Bone marrow (tissue), 2 donors: Measurements from ENCODE around the gene ICE1.
"Not testable (repeated sequence)": the region's sequence is repeated elsewhere in the genome, so short reads cannot be mapped to it uniquely, and the experiment has no call there.

Experiments
- DNase-seq, 2 donors: peaks; one replicate each; lab custom pipeline; 2025; lab: John Stamatoyannopoulos, UW

The ICE1 gene

DNA sequence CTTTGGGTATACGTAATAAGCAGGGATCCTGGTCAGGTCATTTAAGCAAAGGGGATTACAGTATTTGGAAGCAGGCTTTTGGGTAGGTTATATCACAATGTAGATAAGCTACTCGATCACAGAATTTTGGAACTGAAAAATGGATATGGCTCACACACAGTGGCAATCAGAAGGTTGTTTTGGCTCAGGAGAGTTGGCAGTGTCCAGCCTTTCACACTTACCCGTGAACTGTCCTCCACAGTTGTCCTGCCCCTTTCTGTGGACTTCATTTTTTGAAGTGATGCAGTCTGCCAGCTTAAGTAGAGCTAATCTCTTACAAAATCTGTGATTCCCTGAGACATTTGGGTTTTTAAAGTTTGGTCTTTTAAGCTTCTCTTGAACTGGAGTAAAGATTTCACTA lies 30.7 kb downstream of the ICE1 start:
- DNase-seq, result no peak

DNA sequence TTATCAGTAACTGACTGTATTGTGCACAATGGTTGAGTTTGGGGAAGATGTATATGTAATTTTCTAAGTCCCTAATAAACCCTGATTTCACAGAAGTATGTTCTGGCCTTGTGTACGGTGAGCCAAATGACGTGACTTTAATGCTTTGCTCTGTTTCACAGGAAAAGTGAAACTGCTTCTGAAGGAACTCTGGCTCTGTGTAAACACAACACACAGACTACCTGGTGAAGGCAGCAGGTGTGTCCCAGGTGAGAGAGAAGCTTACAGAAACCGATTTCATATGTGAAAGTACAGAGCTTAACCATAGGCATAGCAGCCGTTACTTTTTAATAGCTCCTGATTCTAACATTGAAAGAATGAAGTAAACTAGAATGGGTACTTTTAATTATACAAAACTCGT lies 31.9 kb downstream of the ICE1 start:
- no peak for DNase-seq

DNA sequence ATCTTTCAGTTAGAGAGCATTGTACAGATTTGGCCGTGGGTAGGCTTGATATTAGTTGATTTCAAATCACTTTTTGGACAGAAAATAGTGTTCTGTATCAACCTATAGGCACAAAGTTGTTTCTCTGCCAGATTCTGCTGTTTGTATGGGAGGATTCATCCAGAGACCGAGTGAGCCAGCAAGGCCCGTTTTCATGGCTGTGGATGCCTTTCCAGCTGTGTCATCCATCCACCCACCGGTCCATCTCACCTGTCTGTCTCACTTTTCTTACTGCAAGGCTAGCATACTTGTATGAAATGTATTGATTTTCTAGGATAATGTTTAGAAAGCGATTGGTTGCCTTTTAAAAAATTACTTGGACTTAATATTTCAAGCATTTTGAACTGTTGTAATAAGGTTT lies 34.4 kb downstream of the ICE1 start:
- no peak for DNase-seq

DNA sequence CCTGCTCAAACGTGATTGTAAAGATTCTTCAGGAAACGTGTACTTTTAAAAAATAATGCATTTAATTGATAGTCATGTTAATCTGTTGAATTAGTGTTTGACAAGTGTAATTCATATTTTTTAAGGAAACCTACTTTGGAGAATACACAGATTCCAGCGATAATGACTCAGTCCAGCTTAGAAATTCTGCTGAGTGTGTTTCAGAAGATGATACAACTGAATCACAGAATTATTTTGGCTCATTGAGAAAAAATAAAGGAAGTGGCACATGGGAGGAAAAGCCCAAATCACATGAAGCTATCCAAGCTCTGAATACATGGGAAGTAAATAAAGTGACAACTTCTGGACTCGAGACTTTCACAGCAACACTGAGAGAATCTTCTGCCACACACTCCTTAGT lies 37.8 kb downstream of the ICE1 start:
- DNase-seq, result no peak

DNA sequence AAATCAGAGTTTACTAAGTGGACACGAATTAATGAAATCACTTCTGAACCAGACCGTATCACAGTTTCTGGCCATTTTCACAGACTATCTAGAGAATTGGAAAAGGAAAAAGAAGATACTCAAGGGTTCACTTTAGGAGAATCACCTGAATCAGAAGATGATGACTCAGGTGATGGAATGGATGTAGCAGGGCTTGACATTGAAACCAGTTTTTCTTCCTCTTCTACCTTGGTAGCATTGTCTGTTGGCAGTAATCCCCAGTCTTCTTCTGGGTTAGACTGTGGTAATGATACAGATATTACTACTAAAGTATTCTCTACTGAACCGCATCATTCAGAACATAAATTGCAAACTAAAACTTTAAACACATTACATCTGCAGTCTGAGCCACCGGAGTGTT lies 38.5 kb downstream of the ICE1 start:
- DNase-seq, result no peak

DNA sequence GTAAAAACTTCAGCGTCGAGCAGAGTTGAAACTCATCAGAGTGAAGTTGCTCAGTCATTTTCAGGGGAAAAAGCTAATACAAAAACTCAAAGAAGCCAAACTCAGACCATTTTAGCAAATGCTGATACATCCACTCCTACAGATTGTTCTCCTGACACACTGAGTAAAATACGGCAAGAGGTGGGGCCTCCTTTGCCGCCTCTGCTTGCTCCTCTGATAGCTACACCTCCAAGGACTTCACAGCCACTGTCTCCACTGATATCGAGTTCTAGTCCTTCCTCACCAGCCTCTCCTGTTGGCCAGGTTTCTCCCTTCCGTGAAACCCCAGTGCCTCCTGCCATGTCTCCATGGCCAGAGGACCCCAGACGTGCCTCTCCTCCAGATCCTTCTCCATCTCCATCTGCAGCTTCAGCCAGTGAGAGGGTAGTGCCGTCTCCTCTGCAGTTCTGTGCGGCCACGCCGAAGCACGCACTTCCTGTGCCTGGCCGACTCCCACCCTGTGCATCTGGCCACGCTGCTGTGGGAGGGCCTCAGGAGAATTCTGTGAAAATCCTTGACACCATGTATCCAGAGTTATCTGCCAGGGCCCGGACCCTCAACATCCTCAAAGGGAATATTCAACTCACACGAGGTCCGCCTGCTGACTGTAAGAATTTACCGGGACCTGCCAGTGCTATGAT lies 41.7 kb downstream of the ICE1 start:
- no peak for DNase-seq

DNA sequence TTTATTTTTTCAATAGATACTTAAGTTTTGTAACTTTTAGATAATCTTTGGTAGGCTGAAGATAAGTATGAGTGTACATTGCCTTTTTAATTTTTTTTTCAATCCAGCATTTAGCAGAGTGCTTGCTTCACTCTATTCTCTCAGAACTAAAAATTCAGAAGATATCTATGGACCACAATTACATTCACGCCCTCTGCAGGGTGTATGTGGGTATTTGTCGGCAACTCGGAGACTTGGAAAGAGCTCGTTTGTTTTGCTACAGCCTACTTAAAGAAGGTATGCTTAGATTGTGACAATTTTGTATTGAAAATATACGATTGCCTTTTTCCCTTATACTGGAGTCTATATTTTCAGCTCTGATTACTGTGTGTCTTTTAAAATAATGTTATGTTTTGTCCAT lies 43.8 kb downstream of the ICE1 start:
- DNase-seq, result no peak

DNA sequence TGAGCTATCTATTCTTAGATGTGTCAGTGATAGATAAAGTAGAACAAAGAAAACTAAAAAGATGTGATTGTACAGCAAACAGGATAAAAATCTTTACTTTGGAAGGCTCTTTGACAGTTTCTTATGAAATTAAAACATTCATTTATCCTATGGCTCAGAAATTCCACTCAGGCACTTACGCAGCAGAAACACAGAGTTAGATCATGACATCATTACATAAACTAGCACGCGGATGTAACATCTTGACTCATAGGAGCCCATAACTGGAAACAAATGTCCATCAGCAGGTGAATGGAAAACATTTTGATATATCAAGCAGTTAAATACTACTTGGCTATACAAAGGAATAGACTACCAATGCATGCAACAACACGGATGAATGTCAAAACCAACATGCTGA lies 45.3 kb downstream of the ICE1 start:
- no peak for DNase-seq

DNA sequence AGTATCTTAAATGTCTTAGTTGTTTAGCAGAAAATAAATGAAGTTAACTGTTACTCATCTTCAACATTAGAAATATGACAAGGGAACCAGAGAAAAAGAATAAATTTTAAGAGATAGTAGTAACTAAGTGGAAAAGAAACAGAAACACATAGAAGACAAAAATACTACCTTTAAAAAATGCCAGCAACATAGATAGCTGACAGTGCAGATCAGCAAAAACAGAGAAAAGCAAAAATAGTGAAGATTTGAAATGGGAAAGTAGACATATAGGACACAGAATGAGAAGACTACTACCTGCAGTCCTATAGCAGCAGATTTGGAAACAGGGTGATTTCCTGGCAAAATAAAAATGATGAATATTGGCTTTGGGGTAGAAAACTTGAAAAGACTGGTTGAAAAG lies 48.5 kb downstream of the ICE1 start:
- DNase-seq, result no peak

DNA sequence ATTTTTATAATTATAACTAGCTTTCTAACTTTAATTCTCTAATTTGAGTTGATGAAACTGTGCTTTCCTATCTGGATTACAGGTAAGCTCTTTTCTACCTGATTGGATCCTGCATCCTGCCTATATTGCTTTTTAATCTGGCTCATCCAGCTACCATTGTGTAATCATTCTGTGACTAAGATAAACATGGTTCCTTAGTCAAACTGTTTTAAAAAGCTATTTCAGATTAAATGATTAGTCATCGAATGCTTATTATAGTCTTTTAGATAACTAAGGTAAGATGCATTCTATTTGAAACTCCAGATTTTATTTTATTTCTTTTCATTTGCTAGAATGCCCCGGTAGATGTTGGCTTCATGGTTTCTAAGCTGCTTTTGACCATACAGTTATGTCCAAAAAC lies 50.7 kb downstream of the ICE1 start:
- DNase-seq, result no peak

DNA sequence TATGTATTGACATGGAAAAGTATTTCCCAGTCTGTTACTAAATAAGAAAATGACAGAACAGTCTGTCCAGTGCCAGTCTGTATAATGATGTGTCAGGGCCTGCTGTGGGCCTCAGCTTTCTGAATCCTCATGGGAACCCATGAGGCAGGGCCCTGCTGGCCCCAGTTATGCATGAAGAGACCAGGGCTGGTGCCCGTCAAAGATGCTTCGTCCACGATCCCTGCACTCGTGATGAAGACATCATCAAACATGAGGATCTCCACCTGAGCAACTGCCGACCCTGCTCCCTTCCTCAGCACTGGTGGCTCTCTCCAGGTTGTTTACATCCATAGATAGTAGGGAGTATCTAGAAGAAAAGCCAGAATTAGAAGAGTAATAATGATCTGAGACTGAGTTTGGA lies 52.5 kb downstream of the ICE1 start:
- no peak for DNase-seq

DNA sequence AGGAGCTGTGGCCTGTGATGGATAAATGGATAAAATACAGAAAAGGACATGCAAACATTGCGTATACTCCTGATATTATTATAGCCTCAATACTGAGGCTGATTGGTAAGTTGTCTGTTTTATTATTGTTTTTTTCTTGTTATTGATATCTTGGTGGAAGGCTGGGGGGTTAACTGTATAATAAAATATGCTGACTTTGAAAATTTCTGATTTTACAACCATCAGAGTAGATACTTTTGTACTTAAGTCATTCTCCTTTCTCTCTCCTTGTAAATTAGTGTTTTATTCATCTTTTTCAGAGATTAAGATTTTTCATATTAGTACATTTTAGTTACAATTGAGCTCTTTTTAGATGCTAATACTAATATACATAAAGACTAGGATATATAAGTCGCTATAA lies 53.5 kb downstream of the ICE1 start:
- no peak for DNase-seq

DNA sequence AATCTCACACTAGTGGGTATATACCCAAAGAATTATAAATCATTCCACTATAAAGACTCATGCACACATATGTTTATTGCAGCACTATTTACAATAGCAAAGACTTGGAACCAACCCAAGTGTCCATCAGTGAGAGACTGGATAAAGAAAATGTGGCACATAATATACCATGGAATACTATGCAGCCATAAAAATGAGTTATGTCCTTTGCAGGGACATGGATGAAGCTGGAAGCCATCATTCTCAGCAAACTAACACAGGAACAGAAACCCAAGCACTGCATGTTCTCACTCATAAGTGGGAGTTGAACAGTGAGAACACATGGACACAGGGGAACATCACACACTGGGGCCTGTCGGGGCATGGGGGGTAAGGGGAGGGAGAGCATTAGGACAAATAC lies 57.1 kb downstream of the ICE1 start:
- DNase-seq, result not testable (repeated sequence)

DNA sequence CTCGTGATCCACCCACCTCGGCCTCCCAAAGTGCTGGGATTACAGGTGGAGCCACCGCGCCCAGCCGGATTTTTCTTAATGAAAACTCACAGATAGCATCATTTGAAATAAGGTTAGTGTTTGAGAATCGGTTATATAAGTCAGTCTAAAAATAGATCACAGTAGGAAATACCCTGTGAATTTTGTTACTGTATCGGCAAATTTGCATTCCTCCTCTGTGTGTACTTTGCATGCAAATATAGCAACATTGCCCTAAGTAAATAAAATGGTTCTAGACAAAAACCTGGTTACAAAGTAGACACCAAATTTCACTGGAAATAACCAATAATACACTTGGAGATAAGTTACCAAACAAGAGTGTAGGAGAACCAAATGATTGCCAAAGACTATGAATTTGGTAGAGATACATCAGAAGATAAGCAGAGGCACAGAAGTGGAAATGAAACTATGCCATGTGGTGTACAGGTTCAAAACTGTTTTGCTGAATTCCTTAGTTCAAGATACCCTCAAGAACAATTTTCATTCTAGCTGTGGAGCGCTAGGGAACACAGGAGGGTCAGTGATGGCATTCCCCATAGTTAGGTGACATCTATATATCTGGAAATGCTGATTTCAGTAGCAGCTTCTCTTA lies 58.1 kb downstream of the ICE1 start:
- DNase-seq, result no peak

DNA sequence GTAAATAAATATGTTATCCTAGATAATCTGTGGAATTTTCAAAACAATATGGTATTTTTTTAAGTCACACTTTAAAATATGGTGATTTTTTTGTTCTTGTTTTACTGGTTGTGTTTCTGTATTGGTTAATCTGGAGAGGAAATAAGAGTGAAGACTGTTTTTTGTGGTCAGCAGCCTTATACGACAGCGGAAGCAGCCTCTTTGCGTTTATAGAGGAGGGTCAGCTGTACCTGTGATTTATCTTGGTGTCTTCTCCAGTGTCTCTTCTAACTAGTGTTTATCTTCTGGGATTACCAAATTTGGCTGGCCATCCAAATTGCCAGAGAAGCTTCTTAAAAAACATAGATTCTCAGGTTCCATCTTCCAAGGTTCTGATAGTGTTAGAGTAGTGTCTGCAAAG lies 58.7 kb downstream of the ICE1 start:
- no peak for DNase-seq

DNA sequence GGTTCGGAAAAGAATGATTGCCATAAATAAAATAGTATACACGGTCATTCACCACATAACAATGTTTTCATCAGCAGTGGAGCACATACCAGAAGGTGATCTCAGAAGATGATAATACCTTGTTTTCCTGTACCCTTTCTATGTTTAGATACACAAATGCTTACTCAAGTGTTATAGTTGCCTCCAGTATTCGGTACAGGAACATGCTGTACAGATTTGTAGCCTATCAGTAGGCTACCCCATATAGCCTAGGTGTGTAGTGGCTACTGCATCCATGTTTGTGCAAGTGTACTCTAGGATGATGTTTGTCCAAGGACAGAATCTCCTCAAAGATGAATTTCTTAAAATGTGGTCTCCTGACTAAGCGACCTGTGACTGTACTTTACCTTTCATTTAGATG lies 59.2 kb downstream of the ICE1 start:
- no peak for DNase-seq

DNA sequence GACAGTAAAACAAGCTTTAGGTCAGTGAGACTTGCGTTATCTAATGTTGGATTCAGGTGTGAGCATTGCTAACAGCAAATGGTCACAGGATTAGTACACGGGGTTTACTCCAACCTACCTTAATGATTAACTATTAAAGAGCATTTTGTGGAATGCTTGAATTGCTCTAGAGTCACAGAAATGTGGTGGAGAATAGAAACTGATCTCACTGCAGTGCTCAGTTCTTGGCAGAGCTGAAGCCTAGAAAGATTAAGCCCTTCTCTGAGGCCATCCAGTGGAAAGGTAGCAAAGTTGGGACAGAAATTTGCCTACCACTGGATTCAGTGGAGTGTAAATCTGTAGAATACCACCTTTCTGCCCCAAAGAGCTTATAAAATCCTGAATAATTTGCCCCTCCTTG lies 60.9 kb downstream of the ICE1 start:
- no peak for DNase-seq

DNA sequence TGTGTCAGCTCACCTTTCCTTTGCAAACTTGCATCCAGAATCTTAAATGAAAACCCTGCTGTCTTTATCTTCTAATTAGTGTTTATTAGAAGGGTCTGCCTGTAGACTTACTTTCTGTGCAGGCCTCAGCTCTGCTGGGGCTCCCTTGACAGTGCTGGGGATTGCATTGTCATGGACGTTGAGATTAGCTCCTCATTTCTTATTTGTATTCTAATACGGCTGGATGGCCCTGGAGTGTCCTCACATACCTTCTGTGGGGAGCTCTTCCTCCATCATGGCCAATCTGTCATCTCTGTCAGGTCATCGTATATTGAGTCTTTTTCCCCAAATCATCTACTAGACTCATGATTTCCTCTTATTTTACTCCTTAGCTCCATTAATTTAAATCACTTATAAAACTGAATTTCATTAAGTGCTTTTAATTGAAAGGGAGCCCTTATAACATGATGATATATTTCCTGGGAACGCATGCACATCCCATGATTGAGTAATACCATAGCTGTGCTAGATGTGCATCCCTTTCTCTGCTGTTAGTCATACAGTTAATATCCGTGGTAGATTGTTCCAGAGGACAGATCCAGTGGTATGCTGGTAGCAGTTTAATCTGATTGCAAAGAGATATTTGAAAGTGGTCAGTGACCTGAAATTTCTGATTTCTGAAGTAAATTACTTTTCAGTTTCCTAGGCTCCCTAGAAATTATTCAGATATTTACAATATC lies 61.6 kb downstream of the ICE1 start:
- no peak for DNase-seq

DNA sequence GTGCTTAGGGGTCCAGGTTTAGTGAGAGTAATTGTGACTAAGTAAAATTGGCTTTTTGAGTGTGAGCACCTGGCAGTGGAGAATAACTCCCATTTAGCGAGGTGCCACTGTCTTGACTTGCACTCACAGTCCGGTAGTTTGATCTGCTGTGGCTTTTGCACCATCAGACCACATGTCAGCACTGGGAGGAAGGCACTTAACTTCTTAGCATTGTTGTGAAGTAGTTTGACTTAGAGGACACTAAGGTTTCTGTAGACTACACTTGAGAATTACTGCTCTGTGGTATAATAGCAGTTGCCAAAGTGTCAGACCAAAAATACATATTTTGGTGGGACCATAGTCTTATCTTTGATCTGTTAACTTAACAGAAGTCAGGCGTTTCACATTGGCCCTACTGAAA lies 63.6 kb downstream of the ICE1 start:
- DNase-seq, result no peak

DNA sequence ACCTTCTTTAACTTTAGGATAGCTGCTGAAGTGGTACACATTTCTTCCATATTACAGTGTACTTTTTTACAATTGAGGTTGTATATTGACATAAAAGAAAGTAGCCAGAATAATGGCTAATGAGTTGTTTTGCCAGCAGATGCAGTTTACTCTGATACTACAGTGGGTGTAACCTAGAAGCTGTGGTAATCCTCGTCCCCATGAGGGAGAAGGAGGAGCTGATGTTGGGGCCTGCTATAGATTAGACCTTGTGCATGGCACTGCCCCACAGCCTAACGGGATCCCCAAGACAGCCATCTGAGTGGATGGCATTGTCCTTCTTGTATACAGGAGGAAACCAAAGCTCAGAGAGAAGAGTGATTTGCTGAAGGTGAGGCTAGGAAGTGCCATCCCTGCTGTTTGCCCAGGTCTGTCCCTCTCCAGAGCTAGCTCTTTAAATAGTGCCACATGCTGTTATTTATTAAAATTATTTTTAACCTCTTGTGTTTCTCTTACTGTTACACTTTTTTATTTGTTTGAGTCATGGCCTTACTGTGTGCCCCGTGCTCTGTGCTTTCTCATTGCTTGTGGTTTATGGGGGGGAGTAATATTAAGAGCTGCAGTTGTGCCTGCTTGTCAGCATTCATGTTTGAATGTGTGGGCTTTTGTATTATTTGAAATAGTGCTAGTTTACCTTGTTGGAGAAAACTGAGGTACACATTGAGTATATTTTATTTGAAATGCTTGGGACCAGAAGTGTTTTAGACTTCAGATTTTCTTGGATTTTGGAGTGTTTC lies 65.3 kb downstream of the ICE1 start:
- DNase-seq, result no peak

DNA sequence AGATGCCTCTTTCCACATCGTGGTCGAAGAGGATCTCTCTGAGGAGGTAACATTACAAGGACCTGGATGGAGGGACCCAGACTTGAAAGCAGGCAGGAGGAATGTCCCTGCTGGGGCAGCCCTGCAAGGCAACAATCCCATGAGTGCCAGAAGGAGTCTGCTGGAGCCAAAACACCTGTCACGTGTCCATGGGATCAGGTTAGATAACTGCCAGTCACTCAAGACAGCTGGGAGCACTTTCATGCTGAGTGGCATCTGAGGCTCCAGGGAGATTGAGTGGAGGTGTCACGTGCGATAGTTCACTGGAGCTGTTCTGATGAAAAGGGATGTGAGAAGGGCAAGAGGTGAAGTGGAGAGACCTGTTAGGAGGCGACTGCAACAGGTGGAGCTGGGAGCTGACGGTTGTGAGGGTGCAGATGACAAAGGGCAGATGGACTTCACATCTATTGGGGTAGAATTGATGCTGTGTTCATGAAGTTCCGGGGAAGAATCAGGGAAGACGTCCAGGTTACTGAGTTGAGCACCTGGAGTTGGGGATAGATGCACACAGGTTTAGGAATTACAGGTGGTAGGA lies 68.4 kb downstream of the ICE1 start:
- DNase-seq, result no peak
